ENCODE data around the gene KRTAP12-3.

DNA sequence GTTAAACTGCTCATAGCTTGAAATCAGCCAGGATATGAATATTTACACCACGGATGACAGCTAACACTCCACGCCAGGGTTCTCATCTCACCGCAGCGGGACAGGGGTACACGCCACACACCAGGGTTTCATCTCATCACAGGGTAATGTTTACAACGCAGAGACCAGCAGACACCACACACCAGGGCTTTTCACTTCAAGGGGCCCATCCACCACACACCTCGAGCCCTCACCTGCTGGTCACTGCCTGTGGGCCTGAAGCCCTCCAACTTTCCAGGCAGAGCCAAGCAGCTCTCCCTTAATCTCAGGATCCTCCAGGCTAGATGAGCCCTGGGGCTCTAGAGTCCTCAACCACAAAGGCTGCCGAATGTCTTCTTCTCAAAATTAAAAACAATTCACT is 37.9 kb downstream of the KRTAP12-3 start:
- TF ChIP-seq, protein P1, sequence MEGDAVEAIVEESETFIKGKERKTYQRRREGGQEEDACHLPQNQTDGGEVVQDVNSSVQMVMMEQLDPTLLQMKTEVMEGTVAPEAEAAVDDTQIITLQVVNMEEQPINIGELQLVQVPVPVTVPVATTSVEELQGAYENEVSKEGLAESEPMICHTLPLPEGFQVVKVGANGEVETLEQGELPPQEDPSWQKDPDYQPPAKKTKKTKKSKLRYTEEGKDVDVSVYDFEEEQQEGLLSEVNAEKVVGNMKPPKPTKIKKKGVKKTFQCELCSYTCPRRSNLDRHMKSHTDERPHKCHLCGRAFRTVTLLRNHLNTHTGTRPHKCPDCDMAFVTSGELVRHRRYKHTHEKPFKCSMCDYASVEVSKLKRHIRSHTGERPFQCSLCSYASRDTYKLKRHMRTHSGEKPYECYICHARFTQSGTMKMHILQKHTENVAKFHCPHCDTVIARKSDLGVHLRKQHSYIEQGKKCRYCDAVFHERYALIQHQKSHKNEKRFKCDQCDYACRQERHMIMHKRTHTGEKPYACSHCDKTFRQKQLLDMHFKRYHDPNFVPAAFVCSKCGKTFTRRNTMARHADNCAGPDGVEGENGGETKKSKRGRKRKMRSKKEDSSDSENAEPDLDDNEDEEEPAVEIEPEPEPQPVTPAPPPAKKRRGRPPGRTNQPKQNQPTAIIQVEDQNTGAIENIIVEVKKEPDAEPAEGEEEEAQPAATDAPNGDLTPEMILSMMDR (conservative IDR thresholded peaks at IDR 0.05; ENCODE audit: low read depth, low read length): no peak
- TF ChIP-seq EZH2 (IDR thresholded peaks at IDR 0.05; ENCODE audit: borderline replicate concordance, low read depth, low read length, poor library complexity, severe bottlenecking): no peak

Data from A673 (cell line).